Measurements from ENCODE around the gene CSRNP3. TPM values are rescaled to one million over a fixed set of nuclear protein-coding genes. Genes with fewer than 3 reads are reported as not detected.

CSRNP3 gene
- total RNA-seq, 1 donor from 2014 or later = 1.6 TPM

GRCh38 chr2:165675551-165675968 lies 206.1 kb downstream of the CSRNP3 start:
- DNase-seq (ENCODE audit: low read depth) = no peak
- no peak overlapping the region for H3K4me3 ChIP-seq (ENCODE audit: low read depth, low read length)
- TF ChIP-seq, protein P1, sequence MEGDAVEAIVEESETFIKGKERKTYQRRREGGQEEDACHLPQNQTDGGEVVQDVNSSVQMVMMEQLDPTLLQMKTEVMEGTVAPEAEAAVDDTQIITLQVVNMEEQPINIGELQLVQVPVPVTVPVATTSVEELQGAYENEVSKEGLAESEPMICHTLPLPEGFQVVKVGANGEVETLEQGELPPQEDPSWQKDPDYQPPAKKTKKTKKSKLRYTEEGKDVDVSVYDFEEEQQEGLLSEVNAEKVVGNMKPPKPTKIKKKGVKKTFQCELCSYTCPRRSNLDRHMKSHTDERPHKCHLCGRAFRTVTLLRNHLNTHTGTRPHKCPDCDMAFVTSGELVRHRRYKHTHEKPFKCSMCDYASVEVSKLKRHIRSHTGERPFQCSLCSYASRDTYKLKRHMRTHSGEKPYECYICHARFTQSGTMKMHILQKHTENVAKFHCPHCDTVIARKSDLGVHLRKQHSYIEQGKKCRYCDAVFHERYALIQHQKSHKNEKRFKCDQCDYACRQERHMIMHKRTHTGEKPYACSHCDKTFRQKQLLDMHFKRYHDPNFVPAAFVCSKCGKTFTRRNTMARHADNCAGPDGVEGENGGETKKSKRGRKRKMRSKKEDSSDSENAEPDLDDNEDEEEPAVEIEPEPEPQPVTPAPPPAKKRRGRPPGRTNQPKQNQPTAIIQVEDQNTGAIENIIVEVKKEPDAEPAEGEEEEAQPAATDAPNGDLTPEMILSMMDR (conservative IDR thresholded peaks at IDR 0.05; ENCODE audit: low read depth, low read length) = no peak

DNA sequence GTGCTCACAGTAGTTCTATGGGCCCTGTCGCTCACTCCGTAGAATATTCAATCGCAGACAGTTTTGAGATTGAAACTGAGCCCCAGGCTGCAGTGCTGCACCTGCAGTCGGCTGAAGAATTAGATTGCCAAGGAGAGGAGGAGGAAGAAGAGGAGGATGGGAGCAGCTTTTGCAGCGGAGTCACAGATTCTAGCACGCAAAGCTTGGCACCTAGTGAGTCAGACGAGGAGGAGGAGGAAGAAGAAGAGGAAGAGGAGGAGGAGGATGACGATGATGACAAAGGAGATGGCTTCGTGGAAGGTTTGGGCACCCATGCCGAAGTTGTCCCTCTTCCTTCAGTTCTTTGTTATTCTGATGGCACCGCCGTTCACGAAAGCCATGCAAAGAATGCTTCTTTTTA lies 209.4 kb downstream of the CSRNP3 start:
- TF ChIP-seq, protein P1 (conservative IDR thresholded peaks at IDR 0.05; ENCODE audit: low read depth, low read length) = no peak
- no peak for DNase-seq (ENCODE audit: low read depth)
- H3K4me3 ChIP-seq (ENCODE audit: low read depth, low read length) = no peak overlapping the region

- H3K4me3 ChIP-seq (ENCODE audit: low read depth, low read length) = no peak overlapping the region
These were observed 210.1 kb downstream of the CSRNP3 start for GRCh38 chr2:165679621-165680020.

GRCh38 chr2:165681841-165682240 lies 212.3 kb downstream of the CSRNP3 start:
- TF ChIP-seq, protein P1 (conservative IDR thresholded peaks at IDR 0.05; ENCODE audit: low read depth, low read length) = no peak
- no peak for DNase-seq (ENCODE audit: low read depth)
- no peak overlapping the region for H3K4me3 ChIP-seq (ENCODE audit: low read depth, low read length)

More at GRCh38 chr2:165679621-165680020, 210.1 kb downstream of the CSRNP3 start:
- DNase-seq (ENCODE audit: low read depth) = no peak
- TF ChIP-seq, protein P1 (conservative IDR thresholded peaks at IDR 0.05; ENCODE audit: low read depth, low read length) = no peak

DNA sequence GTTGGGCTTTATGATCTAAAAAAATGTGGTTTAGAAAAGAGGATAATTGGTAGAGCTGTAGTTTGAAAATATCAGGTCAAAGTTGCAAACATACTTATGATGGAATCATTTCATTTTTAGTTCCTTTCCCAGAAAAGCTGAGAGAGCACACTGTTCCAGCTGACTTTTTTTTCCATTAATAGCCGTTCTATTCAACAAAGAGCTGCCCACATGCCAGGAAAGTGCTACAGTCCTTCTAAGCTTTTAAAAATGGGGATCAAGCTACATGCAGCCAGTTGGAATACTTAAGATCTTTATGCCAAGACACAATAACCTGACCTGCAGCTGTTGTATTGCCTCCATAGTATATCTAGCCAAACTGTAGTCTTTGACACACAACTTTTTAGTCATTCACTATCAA lies 213.0 kb downstream of the CSRNP3 start:
- TF ChIP-seq, protein P1 (conservative IDR thresholded peaks at IDR 0.05; ENCODE audit: low read depth, low read length) = no peak
- H3K4me3 ChIP-seq (ENCODE audit: low read depth, low read length) = no peak overlapping the region
- no peak for DNase-seq (ENCODE audit: low read depth)

DNA sequence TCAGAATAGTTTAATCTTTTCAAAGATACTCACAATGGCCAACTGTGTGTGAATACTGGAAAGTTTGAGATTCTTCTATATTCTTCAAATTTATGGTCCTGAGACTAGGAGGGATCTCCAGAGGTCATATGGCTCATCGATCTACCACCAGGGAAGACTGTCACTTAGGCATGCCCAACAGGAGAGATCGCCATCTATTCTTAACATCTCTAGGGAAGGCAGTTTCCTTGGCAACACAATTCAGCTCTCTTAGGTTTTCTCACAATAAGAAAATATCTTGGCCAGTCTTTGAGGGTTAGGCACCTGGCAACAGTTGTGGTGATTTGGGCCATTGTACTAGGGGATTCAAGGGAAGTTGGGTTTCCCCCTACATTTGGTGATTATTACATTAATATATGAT lies 217.3 kb downstream of the CSRNP3 start:
- DNase-seq (ENCODE audit: low read depth) = no peak
- TF ChIP-seq, protein P1 (conservative IDR thresholded peaks at IDR 0.05; ENCODE audit: low read depth, low read length) = no peak

GRCh38 chr2:165687426-165688002 lies 218.0 kb downstream of the CSRNP3 start:
- TF ChIP-seq, protein P1 (conservative IDR thresholded peaks at IDR 0.05; ENCODE audit: low read depth, low read length) = no peak
- DNase-seq (ENCODE audit: low read depth) = no peak
- H3K4me3 ChIP-seq (ENCODE audit: low read depth, low read length) = no peak overlapping the region

More for the DNA sequence above, 217.3 kb downstream of the CSRNP3 start:
- H3K4me3 ChIP-seq (ENCODE audit: low read depth, low read length) = no peak overlapping the region

Measured in epithelial cell of proximal tubule (primary cell).